OCI-LY1 (cell line): ENCODE results near the gene NCKAP1.

Experiments used
- CTCF ChIP-seq: fragments of 200-600 bp; sonication (generic), shearing (Covaris generic); IDR thresholded peaks from 2 replicates; pipeline ENCODE4 v1.5.1; 2017; ENCODE audit warnings: mild to moderate bottlenecking, antibody characterized with exemption, low read length, moderate library complexity, mixed read lengths
- EZH2 ChIP-seq: fragments of 200-600 bp; sonication (generic), shearing (Covaris generic); IDR thresholded peaks from 2 replicates; pipeline ENCODE4 v1.8.0; 2017; ENCODE audit warnings: borderline replicate concordance, mixed run types, mild to moderate bottlenecking, antibody characterized with exemption, low read length, moderate library complexity, mixed read lengths

DNA sequence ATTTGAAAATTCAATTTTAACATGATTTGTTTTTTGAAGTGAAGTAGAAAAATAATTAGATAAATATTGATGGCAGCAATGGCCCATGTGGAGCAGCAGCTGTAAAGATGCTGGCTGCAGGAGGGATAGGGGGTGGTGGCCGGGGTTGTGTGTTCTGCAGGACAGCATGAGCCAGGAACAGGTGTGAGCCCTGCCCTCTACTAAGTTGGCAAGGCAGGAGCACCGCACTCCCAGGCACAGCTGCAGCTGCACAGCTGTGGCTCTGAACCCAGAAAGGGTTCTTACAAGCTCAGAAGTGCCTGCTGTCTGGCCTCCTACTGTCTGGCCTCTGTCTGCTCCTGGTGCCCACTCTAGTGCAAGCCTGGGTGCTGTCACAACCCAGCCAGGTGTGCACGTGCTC, 30.3 kb upstream of the NCKAP1 start:
- TF ChIP-seq CTCF = no peak
- TF ChIP-seq EZH2 = no peak
